GM21526 (cell line): Measurements from ENCODE around the gene WFIKKN1.

Experiments
- ATAC-seq: cut with Tn5 transposase; IDR thresholded peaks from one replicate; pipeline ENCODE4 v1.9.1; 2021; ENCODE audit warnings: moderate library complexity; ENCODE audit not compliant: unreplicated experiment, low FRiP score

Gene WFIKKN1

DNA sequence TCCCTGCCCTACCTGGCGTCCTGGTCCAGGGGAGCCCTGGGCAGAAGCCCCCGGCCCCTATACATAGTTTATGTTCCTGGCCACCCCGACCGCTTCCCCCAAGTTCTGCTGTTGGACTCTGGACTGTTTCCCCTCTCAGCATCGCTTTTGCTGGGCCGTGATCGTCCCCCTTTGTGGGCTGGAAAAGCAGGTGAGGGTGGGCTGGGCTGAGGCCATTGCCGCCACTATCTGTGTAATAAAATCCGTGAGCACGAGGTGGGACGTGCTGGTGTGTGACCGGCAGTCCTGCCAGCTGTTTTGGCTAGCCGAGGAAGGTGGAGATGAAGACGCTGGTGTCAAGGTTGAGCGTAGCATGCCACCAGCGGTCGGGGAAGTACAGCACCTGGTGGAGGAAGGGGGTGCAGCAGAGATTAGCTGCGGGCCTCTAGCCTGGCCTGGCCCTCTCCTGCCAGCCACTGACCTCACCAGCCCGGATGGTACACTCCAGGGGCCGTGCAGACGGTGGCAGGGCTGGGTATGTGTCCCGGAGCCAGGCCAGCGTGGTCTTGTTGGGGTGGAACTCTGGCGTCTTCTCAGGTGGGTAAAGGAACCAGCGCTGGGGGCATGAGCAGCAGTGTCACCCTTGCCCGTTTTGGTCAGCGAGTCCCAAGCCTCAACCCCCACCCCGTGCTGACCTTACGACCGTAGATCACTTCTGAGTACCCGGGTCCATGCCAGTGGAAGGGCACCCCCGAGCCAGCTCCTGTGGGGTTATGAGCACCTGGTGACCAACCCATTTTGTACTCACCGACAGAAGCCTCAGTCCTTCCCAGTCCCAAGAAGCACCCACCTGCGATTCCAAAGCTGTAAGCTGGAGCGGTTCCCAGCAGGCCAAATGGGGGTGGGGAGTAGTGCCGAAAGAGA, 52.0 kb downstream of the WFIKKN1 start:
- ATAC-seq = no peak

DNA sequence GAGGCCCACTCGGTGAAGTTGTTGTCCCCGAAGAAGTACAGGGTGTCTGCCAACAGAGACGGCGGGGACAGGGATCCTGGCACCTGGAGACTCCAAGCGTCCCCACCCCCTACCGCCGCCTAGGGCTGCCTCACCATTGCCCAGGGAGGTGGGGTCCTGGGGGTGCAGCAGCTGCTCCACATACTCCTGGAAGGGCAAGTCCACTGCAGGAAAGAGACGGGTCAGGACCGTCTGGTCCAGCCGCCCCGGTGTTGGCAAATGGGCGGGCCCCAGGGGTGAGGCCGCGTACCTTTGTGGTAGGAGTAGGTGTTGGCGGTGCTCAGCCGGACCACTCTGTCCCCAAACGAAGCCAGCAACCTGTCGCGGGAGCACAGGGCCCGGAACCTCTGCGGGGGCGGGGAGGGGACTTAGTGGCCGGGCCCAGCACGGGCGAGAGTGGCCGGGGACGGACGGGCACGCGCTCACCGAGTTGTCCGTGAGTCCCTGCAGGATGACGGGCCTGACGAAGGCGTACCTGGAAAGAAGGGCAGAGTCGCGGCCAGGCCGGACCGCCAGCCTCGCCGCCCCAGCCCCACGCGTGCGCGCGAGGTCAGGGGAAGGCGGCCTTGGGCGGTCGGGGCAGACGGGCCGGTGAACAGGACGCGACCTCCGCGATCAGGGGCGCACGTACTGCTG, 52.7 kb downstream of the WFIKKN1 start:
- no peak for ATAC-seq
